ENCODE measurements around the gene PRR3. TPM values are rescaled to one million over a fixed set of nuclear protein-coding genes. Genes with fewer than 3 reads are reported as not detected.

PRR3 gene
- total RNA-seq, 2 donors from 2014 or later = 8.6 to 11.7 TPM

DNA sequence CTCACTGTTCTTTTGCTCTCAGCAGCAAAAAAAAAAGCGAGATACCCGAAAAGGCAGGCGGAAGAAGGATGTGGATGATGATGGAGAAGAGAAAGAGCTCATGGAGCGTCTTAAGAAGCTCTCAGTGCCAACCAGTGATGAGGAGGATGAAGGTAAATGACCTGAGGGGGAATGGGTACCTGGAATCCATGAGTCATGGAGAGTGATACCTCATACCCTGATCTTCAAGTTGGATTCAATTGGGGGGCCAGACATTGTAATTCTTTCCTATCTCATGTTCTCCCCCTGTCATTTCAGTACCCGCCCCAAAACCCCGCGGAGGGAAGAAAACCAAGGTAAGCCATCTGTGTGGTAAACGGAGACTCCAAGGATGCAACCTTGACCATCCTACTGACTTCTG, 21.0 kb downstream of the PRR3 start:
- no peak for TF ChIP-seq POLR2A (IDR thresholded peaks at IDR 0.05)
- TF ChIP-seq, protein P1, sequence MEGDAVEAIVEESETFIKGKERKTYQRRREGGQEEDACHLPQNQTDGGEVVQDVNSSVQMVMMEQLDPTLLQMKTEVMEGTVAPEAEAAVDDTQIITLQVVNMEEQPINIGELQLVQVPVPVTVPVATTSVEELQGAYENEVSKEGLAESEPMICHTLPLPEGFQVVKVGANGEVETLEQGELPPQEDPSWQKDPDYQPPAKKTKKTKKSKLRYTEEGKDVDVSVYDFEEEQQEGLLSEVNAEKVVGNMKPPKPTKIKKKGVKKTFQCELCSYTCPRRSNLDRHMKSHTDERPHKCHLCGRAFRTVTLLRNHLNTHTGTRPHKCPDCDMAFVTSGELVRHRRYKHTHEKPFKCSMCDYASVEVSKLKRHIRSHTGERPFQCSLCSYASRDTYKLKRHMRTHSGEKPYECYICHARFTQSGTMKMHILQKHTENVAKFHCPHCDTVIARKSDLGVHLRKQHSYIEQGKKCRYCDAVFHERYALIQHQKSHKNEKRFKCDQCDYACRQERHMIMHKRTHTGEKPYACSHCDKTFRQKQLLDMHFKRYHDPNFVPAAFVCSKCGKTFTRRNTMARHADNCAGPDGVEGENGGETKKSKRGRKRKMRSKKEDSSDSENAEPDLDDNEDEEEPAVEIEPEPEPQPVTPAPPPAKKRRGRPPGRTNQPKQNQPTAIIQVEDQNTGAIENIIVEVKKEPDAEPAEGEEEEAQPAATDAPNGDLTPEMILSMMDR (IDR thresholded peaks at IDR 0.05) = no peak
- TF ChIP-seq POLR2AphosphoS5 (IDR thresholded peaks at IDR 0.05) = no peak
- DNase-seq (ENCODE audit: low spot score) = no peak
- no peaks in the 10 kb centered on the region for H3K9me3 ChIP-seq
- no peaks in the 10 kb centered on the region for H3K4me1 ChIP-seq (replicated peaks)
- intact Hi-C loops (cut with DNase I) = no loop called here
- peaks cover 17 to 21% of the 10 kb centered on the region in 2 donors for H3K36me3 ChIP-seq
- no peaks in the 10 kb centered on the region for H3K27me3 ChIP-seq (replicated peaks; ENCODE audit: insufficient read depth)
- H3K4me3 ChIP-seq = no peak overlapping the region
- 94% methylated on average over 8 of the region's 8 CpGs for WGBS
- no peak overlapping the region for H3K27ac ChIP-seq

DNA sequence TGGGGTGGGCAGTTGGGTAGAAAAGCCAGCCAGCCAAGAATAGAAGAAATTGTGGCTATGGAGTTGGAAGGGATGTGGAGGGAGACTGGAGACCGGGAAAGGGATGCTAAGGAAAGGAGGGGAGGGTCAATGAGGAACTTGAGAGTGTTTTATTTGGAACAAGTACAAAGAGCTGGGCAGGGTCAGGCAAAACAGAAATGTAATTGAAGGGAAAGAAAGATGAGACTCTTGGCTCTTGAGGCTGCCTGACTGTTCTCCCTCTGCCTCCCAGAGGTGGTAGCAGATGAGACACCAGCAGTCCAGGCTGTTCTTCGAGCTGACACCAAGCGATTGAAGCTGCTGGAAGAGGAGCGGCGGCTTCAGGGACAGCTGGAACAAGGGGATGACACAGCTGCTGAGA, 26.8 kb downstream of the PRR3 start:
- no peaks in the 10 kb centered on the region for H3K4me1 ChIP-seq (replicated peaks)

DNA sequence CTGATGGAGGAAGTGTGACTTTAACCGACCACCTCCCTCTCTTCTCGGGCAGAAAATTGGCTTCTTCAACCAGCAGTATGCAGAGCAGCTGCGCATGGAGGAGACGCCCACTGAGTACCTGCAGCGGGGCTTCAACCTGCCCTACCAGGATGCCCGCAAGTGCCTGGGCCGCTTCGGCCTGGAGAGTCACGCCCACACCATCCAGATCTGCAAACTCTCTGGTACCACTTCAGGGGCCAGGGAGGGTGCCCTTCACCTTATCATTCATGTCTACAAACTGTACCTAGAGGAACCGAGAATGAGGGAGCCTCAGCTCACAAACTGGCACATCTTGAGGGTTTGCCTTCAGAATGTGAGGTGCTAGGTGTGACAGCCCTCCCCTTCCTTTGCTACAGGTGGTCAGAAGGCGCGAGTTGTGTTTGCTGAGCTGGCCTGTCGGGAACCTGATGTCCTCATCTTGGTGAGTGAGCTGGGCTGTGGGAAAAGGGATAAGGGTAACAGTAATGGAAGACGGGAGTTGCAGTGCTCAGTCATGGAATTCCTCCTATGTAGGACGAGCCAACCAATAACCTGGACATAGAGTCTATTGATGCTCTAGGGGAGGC, 32.8 kb downstream of the PRR3 start:
- Histone ChIP-seq H3K27ac (peak overlapping the region; percentile 67 to 69), H3K36me3 (peaks cover 4 to 14% of the 10 kb centered on the region in 2 donors), H3K9me3 (no peaks in the 10 kb centered on the region), H3K4me1 (replicated peaks) (peaks cover 14% of the 10 kb centered on the region), H3K4me3 (no peak overlapping the region), H3K27me3 (replicated peaks; ENCODE audit: insufficient read depth) (no peaks in the 10 kb centered on the region)
- DNase-seq (ENCODE audit: low spot score) = no peak
- TF ChIP-seq, protein P1 (IDR thresholded peaks at IDR 0.05) = no peak
- TF ChIP-seq POLR2A (IDR thresholded peaks at IDR 0.05) (no peak), POLR2AphosphoS5 (IDR thresholded peaks at IDR 0.05) (no peak)
- 67% methylated on average over 15 of the region's 15 CpGs for WGBS
- intact Hi-C loops (cut with DNase I) = loop anchor here (10.0 kb wide), 1 partner anchor 45 kb away; no protein-coding TSS in a partner anchor

More for the DNA sequence above, 26.8 kb downstream of the PRR3 start:
- no peaks in the 10 kb centered on the region for H3K27me3 ChIP-seq (replicated peaks; ENCODE audit: insufficient read depth)
- no peaks in the 10 kb centered on the region for H3K9me3 ChIP-seq
- intact Hi-C loops (cut with DNase I) = no loop called here
- TF ChIP-seq POLR2AphosphoS5 (IDR thresholded peaks at IDR 0.05) = no peak
- TF ChIP-seq POLR2A (IDR thresholded peaks at IDR 0.05) = no peak
- TF ChIP-seq, protein P1 (IDR thresholded peaks at IDR 0.05) = no peak
- no peak overlapping the region for H3K4me3 ChIP-seq
- H3K36me3 ChIP-seq = peaks cover 27 to 39% of the 10 kb centered on the region in 2 donors
- H3K27ac ChIP-seq = no peak overlapping the region
- 59% methylated on average over 5 of the region's 5 CpGs for WGBS
- DNase-seq (ENCODE audit: low spot score) = no peak

- intact Hi-C loops (cut with DNase I) = loop anchor here (10.0 kb wide), 1 partner anchor 46 kb away; no protein-coding TSS in a partner anchor
- WGBS = 43% methylated on average over 8 of the region's 8 CpGs
Observed at GRCh38 chr6:30590509-30590908, 33.4 kb downstream of the PRR3 start.

More at GRCh38 chr6:30590509-30590908, 33.4 kb downstream of the PRR3 start:
- peaks cover 0 to 7% of the 10 kb centered on the region in 2 donors for H3K36me3 ChIP-seq
- no peak overlapping the region for H3K4me3 ChIP-seq
- peaks cover 14% of the 10 kb centered on the region for H3K4me1 ChIP-seq (replicated peaks)
- no peaks in the 10 kb centered on the region for H3K27me3 ChIP-seq (replicated peaks; ENCODE audit: insufficient read depth)
- no peaks in the 10 kb centered on the region for H3K9me3 ChIP-seq
- no peak for DNase-seq (ENCODE audit: low spot score)
- TF ChIP-seq POLR2A (IDR thresholded peaks at IDR 0.05) (no peak), POLR2AphosphoS5 (IDR thresholded peaks at IDR 0.05) (no peak)
- TF ChIP-seq, protein P1 (IDR thresholded peaks at IDR 0.05) = no peak
- peak overlapping the region; percentile 67 to 69 for H3K27ac ChIP-seq
